GM13977 (cell line): ENCODE results near the gene TRIO.

Experiments used
- DNase-seq: peaks from one replicate; pipeline ENCODE4 v3.0.0; 2012; ENCODE audit warnings: low spot score
- CTCF ChIP-seq: IDR thresholded peaks from 2 replicates; pipeline ENCODE4 v1.5.1; 2012; ENCODE audit warnings: mild to moderate bottlenecking, control low read depth; ENCODE audit not compliant: insufficient read depth; ENCODE audit errors: extremely low read depth, missing control alignments
- in situ Hi-C: fragments of 300-500 bp; cut with MboI; formaldehyde crosslinking; loops from one replicate; pipeline ENCODE4 v1.12.0; 2022; ENCODE audit warnings: low sequenced_read_pairs, low pct_unique_long_range_greater_than_20kb, mixed read lengths, inconsistent platforms; ENCODE audit not compliant: unreplicated experiment

The TRIO gene

GRCh38 chr5:14518638-14519037, 375.5 kb downstream of the TRIO start:
- DNase-seq, result no peak
- no peak for TF ChIP-seq CTCF
- in situ Hi-C loops, result no loop called here

GRCh38 chr5:14521748-14522147, 378.6 kb downstream of the TRIO start:
- TF ChIP-seq CTCF, result no peak
- in situ Hi-C loops, result no loop called here
- no peak for DNase-seq

GRCh38 chr5:14522721-14523120, 379.6 kb downstream of the TRIO start:
- DNase-seq, result no peak
- in situ Hi-C loops, result no loop called here
- no peak for TF ChIP-seq CTCF

DNA sequence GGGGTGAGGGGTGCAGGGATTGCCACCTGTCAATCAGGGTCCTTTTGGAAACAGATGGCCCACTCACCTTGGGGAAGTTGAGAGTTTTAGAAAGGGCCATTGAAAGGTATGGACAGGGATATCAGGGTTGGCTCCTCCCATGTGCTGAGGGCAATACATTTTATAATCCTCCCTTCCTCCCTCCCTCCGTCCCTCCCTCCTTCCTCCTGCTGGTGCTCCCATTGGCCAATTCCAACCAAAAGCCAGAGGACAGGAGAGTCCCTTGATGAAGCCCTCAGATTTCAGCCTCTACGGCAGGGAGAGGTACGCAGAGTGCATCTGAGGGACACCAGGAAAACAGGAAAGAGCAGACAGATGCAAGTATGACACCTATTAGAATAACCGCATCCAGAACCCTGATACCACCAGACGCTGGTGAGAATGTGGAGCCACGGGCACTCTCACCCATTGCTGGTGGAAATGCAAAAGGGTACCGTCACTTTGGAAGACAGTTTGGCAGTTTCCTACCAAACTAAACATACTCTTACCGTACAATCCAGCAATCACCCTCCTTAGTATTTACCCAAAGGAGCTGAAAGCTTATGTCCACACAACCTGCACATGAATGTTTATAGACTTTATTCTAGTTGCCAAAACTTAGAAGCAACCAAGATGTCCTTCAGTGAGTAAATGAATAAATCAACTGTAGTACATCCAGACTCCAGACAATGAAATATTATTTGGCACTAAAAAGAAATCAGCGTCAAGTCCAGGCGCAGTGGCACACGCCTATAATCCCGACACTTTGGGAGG, 380.3 kb downstream of the TRIO start:
- in situ Hi-C loops, result no loop called here
- no peak for TF ChIP-seq CTCF
- DNase-seq, result no peak

GRCh38 chr5:14525397-14525796, 382.3 kb downstream of the TRIO start:
- no peak for TF ChIP-seq CTCF
- in situ Hi-C loops, result no loop called here
- DNase-seq, result no peak

GRCh38 chr5:14526493-14526892, 383.4 kb downstream of the TRIO start:
- DNase-seq, result no peak
- no peak for TF ChIP-seq CTCF
- in situ Hi-C loops, result no loop called here
